Stimulated activated naive CD4-positive, alpha-beta T cell treated with Interleukin-2 at 50 U/mL for 16 hours (primary cell): Measurements from ENCODE around the gene GPX5.
"Not testable (repeated sequence)": the region's sequence is repeated elsewhere in the genome, so short reads cannot be mapped to it uniquely, and the experiment has no call there.

ENCODE experiments used
- DNase-seq: peaks from one replicate; lab custom pipeline; 2025; lab: John Stamatoyannopoulos, UW

GPX5 gene

DNA sequence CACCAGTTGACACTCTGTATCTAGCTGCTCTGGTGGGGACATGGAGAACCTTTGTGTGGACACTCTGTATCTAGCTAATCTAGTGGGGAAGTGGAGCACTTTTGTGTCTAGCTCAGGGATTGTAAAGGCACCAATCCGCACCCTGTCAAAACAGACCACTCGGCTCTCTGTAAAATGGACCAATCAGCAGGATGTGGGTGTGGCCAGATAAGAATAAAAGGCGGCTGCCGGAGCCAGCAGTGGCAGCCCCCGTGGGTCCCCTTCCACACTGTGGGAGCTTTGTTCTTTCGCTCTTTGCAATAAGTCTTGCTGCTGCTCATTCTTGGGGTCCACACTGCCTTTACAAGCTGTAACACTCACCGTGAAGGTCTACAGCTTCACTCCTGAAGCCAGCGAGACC, 13.3 kb upstream of the GPX5 start:
- DNase-seq, result not testable (repeated sequence)

- no peak for DNase-seq
Observed at GRCh38 chr6:28515676-28516075, 10.0 kb upstream of the GPX5 start, which contains the start of gene GPX6. Gene GPX6, minus strand, starts transcription at chr6:28515793. Its CDS starts 50 bp downstream, at chr6:28515743.

DNA sequence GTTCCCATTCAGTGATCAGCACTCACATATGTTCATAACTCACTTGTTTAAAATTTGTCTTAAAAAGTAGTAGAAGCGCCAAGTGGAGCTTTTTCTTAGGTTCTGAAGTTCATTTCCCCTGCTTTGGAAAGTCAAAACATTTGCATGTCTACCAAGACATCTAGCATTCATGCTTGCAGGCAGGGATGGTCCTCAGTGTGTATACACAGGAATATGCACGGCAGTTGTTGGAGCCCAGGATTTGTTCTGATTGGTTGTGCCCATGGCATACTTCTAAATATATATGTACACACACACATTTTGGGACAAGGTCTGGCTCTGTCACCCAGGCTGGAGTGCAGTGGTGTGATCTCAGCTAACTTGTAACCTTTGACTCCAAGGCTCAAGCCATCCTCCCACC, 7.7 kb upstream of the GPX5 start:
- no peak for DNase-seq

GRCh38 chr6:28522594-28523240, 3.0 kb upstream of the GPX5 start:
- no peak for DNase-seq

- DNase-seq, result no peak
Observed at GRCh38 chr6:28523241-28523622, 2.4 kb upstream of the GPX5 start.

- DNase-seq, result no peak
Observed at GRCh38 chr6:28530777-28531176, 5.1 kb downstream of the GPX5 start.

DNA sequence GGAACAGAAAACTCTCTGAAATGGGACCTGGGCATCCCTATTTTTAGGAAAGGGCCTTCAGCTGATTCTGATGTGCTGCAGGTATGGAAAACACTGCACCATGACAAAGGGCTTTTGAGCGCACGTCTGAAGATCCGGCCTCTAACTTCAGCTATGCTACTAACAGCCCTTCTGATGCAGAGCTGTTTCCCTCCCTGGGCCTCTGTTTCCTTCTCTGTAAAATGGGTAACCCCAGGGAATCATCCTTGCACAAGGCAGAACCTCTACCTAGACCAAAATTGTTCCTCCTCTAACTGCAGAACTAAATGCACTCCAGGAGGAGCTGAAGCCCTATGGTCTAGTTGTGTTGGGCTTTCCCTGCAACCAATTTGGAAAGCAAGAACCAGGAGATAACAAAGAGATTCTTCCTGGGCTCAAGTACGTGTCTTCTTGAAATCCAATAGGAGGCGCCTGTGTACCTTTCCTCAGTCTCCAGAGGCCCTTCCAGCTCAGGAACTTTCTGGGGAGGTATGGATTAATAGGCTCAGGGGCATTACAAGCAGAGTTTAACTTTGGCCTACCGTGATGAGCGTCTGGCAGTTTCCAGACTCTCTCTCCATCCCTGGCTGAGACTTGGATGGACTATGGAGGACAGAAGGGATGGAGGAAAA, 5.9 kb downstream of the GPX5 start:
- DNase-seq, result no peak

DNA sequence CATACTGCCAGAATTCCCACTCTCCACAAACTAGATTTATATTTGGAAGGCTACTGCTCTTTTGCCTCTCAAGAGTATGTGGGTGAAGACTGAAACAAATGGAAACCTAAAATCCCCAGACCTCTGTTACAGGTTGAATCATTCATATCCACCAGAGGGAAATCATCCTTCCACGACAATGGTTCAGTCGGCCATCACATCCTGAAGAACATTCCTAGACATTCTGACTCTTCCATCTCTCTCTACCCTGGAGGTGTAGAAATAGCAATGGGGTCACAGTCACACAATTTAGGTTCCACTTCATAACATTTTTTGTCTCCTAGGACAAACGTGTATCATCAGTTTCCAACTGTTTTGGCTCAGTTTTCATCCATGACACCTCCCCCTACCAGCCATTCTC, 8.6 kb downstream of the GPX5 start:
- DNase-seq, result no peak

GRCh38 chr6:28534875-28535274, 9.2 kb downstream of the GPX5 start:
- no peak for DNase-seq

- DNase-seq, result no peak
Observed at GRCh38 chr6:28537065-28537464, 11.4 kb downstream of the GPX5 start.

DNA sequence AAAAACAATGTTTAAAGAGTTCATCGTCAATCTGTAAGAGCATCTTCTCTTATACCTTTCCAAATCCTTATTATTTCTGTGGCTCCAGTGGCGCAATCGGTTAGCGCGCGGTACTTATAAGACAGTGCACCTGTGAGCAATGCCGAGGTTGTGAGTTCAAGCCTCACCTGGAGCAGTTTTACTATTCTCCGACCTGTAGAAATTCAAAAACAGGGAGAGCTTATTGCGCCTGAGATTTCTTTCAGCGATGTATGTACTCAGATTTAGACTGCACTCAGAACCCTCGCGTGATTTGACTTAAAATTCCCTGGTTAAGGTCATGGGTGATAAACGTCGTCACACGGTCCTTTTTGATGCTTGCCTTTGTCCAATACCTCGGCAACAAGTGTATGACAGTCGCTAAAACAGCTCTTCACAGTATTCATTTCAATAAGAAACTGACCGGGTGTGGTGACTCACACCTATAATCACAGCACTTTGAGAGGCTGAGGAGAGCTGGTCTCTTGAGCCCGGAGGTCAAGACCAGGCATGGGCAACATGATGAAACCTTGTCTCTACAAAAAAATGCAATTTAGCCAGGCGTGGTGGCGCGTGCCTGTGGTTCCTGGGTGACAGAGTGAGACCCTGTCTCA, 11.9 kb downstream of the GPX5 start:
- DNase-seq, result no peak

GRCh38 chr6:28541996-28542395, 16.3 kb downstream of the GPX5 start:
- DNase-seq, result no peak

GRCh38 chr6:28542440-28543296, 17.0 kb downstream of the GPX5 start:
- peak; percentile 27 for DNase-seq

GRCh38 chr6:28543651-28544610, 18.2 kb downstream of the GPX5 start:
- DNase-seq, result no peak

DNA sequence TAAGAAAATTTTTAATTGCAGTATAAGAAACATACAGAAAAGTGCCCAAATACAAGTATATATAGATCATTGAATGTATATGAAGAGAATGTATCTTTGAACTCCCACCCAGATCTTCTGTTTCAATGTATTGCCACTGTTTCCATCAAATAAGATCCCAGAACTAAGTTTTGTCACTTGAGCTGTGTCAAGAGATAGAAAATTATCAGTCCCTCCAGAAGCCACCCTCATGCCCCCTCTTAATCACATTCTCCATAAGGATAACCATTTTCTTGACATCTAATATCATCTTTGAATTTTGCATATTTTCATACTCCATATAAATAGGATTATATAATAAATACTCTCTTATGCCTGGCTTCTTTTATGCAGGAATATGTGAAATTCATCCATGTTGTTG, 20.3 kb downstream of the GPX5 start:
- DNase-seq, result no peak

DNA sequence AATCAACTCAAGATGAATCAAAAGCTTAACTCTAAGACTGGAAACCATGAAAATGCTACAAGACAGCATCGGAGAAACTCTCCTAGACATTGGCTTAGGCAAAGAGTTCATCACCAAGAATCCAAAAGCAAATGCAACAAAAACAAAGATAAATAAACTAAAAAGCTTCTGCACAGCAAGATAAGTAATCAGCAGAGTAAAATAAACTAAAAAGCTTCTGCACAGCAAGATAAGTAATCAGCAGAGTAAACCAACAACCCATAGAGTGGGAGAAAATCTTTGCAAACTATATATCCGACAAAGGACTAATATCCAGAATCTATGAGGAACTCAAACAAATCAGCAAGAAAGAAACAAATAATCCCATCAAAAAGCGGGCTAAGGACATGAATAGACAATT, 21.3 kb downstream of the GPX5 start:
- not testable (repeated sequence) for DNase-seq

DNA sequence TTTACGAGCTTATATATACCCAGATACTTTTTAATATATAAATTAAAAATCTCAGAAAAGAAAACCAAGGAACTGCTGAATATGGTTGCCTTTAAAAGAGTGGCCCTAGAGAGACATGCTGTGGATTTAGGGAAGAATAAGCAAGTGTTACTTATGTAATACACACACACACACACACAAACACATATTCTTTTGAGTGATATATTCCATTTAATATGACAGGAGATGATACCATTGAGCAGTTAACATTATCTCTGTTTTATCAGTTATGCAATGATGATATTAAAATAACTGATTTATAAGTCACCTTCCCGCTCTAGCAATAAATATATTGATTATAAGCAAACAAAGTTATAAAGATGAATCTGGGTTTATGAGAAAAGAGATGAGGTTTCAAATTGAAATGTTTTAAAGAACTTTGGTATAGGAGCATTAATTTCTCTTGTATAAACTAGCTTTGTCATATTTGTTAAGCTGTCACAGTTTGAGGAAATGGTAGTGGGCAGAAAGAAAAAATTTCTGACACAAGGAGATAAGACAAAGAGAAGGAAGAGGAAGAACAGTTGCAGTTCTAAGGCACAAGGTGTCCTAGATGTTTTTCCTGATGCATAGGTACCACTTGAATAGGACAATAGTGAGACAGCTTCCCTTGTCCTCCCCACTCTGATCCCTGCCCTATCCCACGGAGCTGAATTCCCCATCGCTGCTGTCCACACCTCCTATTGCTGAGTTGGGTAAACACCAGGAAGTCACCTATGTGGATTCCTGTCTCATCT, 26.4 kb downstream of the GPX5 start:
- DNase-seq, result no peak

- DNase-seq, result no peak
Observed at GRCh38 chr6:28553384-28553985, 27.8 kb downstream of the GPX5 start.

DNA sequence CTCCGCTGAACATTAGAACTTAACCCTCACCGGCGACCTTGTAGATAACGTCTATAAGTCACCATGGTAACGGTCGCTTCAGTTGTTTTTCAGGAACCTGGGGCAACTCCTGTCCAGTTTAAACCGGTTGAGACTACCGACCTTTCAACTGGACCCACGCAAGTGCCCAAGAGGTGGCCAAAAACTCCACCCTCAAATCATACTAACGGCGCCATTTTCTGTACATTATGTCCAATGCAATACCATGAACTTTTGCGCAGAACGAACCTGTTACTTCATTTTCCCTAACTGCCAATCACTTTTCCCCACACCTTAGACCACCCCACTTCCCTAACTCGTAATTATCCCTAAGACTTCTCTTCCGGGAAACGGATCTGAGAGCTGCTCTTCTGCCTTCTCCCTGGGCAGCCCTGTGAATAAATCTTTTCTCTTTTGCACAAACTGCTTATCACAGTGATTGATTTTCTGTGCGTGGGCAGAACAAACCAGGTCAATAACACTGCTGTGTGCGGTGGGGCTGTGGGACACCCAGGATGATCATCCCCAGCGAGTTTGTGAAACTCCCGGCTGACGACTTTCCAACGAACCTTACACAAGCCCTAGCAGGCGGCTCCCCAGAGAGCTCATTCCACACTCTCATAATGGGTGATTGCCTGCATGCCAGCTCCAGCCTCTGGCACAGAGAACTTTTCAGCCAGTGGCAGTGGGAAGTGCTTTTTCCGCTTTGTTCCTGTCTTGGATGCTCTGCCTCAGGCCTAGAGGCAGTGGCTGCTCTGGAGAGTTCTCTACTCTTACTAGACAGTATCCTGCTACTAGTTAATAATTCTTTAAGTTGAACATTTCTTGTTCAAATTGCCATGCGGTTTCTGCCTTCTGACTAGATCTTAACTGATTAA, 28.6 kb downstream of the GPX5 start:
- no peak for DNase-seq
